ENCODE data around the gene FAM200B.

GRCh38 chr4:15736514-15737050, 55.0 kb downstream of the FAM200B start:
- TF ChIP-seq SUZ12 (IDR thresholded peaks at IDR 0.05; ENCODE audit: extremely low read depth, insufficient read depth, insufficient read length) = no peak
- TF ChIP-seq ZNF274 (IDR thresholded peaks at IDR 0.05; ENCODE audit: low read depth, low read length) = no peak
- TF ChIP-seq YY1 (IDR thresholded peaks at IDR 0.05; ENCODE audit: insufficient read depth, insufficient read length) = no peak
